HepG2 (cell line): ENCODE data around the gene MTHFSD.

Source experiments
- CTCF ChIP-seq: sonication (generic); formaldehyde crosslinking; IDR thresholded peaks from 2 replicates; pipeline ENCODE4 v1.5.0; 2020; ENCODE audit warnings: mild to moderate bottlenecking, missing genetic modification reagents, moderate library complexity
- EZH2 ChIP-seq: conservative IDR thresholded peaks from 2 replicates; pipeline ENCODE4 v1.6.1; 2012; ENCODE audit warnings: mild to moderate bottlenecking, low read depth, low read length, moderate library complexity
- GPN1 ChIP-seq: sonication (generic); formaldehyde crosslinking; IDR thresholded peaks from 2 replicates; pipeline ENCODE4 v1.5.1; 2020; ENCODE audit warnings: missing genetic modification reagents, borderline replicate concordance
- HNRNPUL1 ChIP-seq: fragments of 200-400 bp; formaldehyde crosslinking; IDR thresholded peaks from 2 replicates; pipeline ENCODE4 v1.6.1; 2017; ENCODE audit warnings: low read depth, mild to moderate bottlenecking, low read length, moderate library complexity
- JUN ChIP-seq: sonication (generic); formaldehyde crosslinking; IDR thresholded peaks from 2 replicates; pipeline ENCODE4 v1.4.0; 2020; ENCODE audit warnings: mild to moderate bottlenecking, missing genetic modification reagents
- POLR2A ChIP-seq, 2 experiments: IDR thresholded peaks; 2 replicates each; pipeline ENCODE4 v1.6.1; 2011; ENCODE audit warnings: low read depth in 2 of 2, low read length in 2 of 2, mild to moderate bottlenecking in 1 of 2, moderate library complexity in 1 of 2; ENCODE audit not compliant: insufficient read depth in 1 of 2
- RFXANK ChIP-seq: IDR thresholded peaks from 2 replicates; pipeline ENCODE4 v1.6.1; 2016
- SETDB1 ChIP-seq: sonication (generic); formaldehyde crosslinking; IDR thresholded peaks from 2 replicates; pipeline ENCODE4 v1.5.1; 2020; ENCODE audit warnings: missing genetic modification reagents, mild to moderate bottlenecking, borderline replicate concordance
- SRSF1 ChIP-seq: fragments of 200-400 bp; formaldehyde crosslinking; optimal IDR thresholded peaks from 2 replicates; pipeline ENCODE3; 2017; ENCODE audit warnings: mild to moderate bottlenecking, low read depth, low read length, moderate library complexity
- ZNF143 ChIP-seq: sonication (generic); formaldehyde crosslinking; IDR thresholded peaks from 2 replicates; pipeline ENCODE4 v1.4.0; 2020; ENCODE audit warnings: missing genetic modification reagents
- ZNF556 ChIP-seq: sonication (generic); formaldehyde crosslinking; IDR thresholded peaks from 2 replicates; pipeline ENCODE4 v1.4.0; 2020; ENCODE audit warnings: mild to moderate bottlenecking, missing genetic modification reagents, borderline replicate concordance
- ZSCAN31 ChIP-seq: sonication (generic); formaldehyde crosslinking; IDR thresholded peaks from 2 replicates; pipeline ENCODE4 v1.5.0; 2020; ENCODE audit warnings: low read depth, mild to moderate bottlenecking, missing genetic modification reagents
- TF ChIP-seq, protein P1 (sequence below): sonication (generic); formaldehyde crosslinking; conservative IDR thresholded peaks from 2 replicates; pipeline ENCODE4 v1.8.1; 2023; ENCODE audit warnings: missing genetic modification reagents

DNA sequence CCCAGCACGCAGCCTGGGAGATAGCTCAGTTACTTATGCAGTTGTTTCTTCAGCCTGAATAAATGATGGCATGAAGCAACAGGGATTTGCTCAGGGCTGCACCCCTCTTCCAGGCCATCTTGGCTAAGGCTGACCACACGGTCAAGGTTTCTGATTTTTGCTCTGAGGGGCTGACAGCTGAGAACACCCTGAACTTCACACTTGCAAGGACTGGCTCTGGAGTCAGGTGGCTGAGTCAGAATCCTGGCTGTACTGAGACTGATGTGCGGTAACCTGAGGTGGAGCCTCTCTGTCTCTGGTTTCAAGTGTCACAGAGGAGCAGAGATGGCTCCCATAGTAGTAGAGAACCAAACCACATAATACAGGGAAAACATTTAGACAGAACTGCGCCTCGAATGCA is 4.8 kb downstream of the MTHFSD start:
- TF ChIP-seq GPN1 (CRISPR knock-in tag) (no peak), SETDB1 (no peak), CTCF (no peak), POLR2A (IDR thresholded peaks at IDR 0.05; ENCODE audit: insufficient read depth in 1 of 2, low read depth in 2 of 2, low read length in 2 of 2) (no peak), ZSCAN31 (CRISPR knock-in tag) (no peak), RFXANK (CRISPR knock-in tag) (no peak), SRSF1 (no peak), ZNF143 (CRISPR knock-in tag) (no peak), JUN (CRISPR knock-in tag) (no peak), HNRNPUL1 (no peak), ZNF556 (CRISPR knock-in tag) (no peak), EZH2 (no peak)
- TF ChIP-seq, protein P1, sequence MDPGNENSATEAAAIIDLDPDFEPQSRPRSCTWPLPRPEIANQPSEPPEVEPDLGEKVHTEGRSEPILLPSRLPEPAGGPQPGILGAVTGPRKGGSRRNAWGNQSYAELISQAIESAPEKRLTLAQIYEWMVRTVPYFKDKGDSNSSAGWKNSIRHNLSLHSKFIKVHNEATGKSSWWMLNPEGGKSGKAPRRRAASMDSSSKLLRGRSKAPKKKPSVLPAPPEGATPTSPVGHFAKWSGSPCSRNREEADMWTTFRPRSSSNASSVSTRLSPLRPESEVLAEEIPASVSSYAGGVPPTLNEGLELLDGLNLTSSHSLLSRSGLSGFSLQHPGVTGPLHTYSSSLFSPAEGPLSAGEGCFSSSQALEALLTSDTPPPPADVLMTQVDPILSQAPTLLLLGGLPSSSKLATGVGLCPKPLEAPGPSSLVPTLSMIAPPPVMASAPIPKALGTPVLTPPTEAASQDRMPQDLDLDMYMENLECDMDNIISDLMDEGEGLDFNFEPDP (CRISPR knock-in tag): no peak
